GM18526 (cell line): ENCODE data around the gene MEF2D.
A peak's percentile ranks its signal among the peaks of the same experiment; 100 is the strongest.

Experiments used
- POLR2A ChIP-seq: IDR thresholded peaks from 3 replicates; pipeline ENCODE4 v1.6.1; 2011; ENCODE audit not compliant: insufficient read length; ENCODE audit errors: extremely low read depth

Gene MEF2D

GRCh38 chr1:156500543-156500792 is at the start of gene MEF2D:
TSS of gene MEF2D (minus strand) at chr1:156500775. CDS start at chr1:156483292, 17,483 bp downstream.
- TF ChIP-seq POLR2A, result peak; percentile 58

DNA sequence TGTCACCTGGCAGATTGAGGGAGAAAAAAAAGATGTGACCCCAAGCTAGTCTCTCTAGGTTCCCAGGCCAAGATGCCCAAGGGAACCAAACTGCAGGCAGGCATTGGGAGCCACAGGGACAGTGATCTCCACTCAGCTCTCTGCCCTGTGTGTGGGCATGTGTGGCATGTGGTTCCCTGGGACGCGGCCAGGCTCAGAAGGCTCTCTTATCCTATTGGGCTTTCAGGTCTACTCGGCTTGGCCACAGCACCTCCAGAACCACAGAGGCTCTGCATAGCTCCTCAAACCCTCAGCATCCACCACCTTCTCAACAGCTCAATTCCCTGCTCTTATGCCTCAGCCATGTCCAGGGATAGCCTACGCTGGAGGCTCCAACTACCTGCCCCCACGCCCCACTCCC is 49.8 kb upstream of the MEF2D start:
- no peak for TF ChIP-seq POLR2A

- TF ChIP-seq POLR2A, result no peak
Measured at GRCh38 chr1:156549831-156550230, 49.3 kb upstream of the MEF2D start.

DNA sequence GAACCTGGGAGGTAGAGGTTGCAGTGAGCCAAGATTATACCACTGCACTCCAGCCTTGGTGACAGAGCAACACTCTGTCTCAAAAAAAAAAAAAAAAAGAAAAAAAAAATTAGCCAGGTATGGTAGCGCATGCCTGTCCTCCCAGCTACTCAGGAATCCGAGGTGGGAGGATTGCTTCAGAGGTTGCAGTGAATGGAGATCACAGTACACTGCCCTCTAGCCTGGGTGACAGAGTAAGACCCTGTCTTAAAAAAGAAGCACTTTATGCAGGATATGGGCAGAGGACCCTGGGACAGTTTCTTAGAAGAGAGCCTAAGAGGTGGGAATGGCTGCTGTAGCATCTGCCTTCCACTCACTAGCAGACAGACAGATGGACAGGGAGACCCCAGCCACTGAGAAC is 48.8 kb upstream of the MEF2D start:
- TF ChIP-seq POLR2A, result no peak

- TF ChIP-seq POLR2A, result no peak
Measured at GRCh38 chr1:156547982-156548381, 47.4 kb upstream of the MEF2D start.

GRCh38 chr1:156547434-156547833 is 46.9 kb upstream of the MEF2D start:
- no peak for TF ChIP-seq POLR2A

DNA sequence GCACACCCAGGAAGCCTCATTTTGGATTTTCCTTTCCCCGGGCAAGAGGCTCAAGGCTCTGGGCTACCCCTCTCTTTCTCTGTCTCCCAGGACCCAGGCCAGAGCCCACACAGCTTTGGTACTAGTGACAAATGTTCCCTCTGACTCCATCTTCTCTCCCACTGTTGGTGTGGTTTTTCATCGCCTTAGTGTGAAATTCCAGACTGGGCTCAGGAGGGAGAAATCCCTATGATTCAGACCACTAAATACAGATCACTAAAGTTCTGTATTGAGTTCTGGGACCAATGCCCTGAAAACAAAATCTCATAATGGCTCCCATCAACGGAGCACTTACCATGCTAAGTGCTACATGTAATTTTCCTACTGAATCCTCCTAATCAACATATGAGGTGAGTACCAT is 45.7 kb upstream of the MEF2D start:
- TF ChIP-seq POLR2A, result no peak

DNA sequence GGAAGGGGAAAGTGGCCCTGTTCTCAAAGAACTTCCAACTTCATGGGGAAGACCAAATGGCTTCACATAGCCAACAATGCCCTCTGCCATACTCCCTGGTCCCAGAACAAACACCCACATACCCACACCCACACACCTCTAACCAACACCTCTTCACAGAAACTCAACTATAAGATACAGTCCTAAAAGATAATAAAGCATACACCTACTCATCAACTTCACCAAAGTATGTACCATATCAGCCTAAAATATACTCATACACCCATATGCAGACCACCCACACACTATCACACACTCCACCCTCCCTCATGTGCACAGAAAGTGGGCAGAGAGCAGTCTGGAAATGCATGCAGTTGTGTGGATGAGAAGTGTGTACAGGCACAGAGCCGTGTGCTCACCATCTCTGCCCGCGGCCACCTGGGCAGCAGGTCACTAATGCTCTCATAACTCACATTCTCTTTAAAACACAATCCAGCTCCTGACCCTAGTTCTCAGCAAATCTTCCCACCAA is 44.1 kb upstream of the MEF2D start:
- TF ChIP-seq POLR2A, result no peak

GRCh38 chr1:156543066-156543465 is 42.5 kb upstream of the MEF2D start:
- TF ChIP-seq POLR2A, result no peak

- TF ChIP-seq POLR2A, result no peak
Measured at GRCh38 chr1:156540955-156541354, 40.4 kb upstream of the MEF2D start.

GRCh38 chr1:156539818-156540355 is 39.3 kb upstream of the MEF2D start:
- TF ChIP-seq POLR2A, result no peak

- no peak for TF ChIP-seq POLR2A
Measured at GRCh38 chr1:156538711-156539440, 38.3 kb upstream of the MEF2D start.

DNA sequence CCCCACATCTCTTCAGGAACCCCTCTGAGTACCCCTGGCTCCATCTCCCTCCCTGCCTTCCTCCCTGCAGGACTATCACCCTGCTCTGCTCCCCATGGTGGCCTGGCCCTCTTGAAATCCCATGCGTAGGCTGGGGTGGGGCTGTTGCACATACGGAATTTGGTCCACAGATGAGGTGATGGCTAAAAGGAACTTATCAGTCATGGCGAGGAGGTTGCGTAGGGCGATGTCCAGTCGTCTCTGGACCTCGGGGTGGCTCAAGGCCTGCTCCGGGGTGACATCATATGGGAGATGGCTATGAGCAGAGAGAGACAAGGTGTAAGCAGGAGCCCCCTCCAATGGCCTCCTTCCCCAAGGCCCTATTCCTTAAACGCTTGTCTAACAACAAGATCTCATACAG is 36.5 kb upstream of the MEF2D start:
- TF ChIP-seq POLR2A, result no peak

- TF ChIP-seq POLR2A, result no peak
Measured at GRCh38 chr1:156534424-156535060, 34.0 kb upstream of the MEF2D start.

DNA sequence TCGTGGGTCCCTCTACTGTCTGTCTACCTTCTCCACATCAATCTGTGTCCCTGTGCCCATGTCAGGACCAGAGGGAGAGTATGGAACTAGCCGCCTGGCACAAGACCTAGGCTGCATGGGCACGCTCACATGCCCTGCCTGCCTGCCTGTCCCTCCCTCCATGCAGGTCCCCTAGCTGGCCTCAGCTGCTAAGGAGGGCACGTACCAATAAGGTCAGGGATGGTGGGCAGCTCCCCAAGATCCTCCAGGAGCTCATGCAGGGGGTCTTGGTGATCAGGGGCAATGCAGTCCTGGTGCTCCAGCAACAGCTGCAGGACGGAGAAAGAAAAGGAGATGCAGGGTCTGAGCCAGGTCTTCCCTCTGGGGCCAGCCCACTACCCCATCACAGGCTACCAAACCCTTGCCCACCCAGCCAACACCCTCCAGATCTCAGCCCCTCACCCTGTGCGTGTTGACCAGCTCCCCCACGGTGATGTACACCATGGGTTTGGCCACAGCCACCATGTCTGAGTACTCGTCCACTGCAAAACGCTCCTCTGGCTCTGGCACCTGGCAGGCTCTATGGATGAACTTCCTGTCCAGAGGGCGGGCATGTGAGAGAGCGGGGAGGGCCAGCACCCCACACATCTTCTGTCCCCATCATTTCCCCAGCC is 33.1 kb upstream of the MEF2D start:
- TF ChIP-seq POLR2A, result no peak

DNA sequence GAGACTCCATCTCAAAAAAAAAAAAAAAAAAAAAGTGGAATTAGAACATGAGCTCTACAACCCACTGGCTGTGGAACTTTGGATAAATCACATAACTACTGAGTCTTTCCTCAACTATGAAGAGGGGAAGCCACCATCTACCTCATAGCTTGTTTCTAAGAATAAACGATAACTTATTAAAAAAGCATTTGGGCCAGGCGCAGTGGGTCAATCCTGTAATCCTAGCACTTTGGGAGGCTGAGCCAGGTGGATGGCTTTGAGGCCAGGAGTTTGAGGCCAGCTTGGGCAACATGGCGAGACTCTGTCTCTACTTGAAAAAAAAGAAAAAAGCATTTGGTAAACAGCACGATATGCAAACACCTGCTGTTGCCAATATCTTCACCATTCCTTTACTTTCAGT is 31.8 kb upstream of the MEF2D start:
- TF ChIP-seq POLR2A, result no peak
